ENCODE results near the gene MARCHF6.

DNA sequence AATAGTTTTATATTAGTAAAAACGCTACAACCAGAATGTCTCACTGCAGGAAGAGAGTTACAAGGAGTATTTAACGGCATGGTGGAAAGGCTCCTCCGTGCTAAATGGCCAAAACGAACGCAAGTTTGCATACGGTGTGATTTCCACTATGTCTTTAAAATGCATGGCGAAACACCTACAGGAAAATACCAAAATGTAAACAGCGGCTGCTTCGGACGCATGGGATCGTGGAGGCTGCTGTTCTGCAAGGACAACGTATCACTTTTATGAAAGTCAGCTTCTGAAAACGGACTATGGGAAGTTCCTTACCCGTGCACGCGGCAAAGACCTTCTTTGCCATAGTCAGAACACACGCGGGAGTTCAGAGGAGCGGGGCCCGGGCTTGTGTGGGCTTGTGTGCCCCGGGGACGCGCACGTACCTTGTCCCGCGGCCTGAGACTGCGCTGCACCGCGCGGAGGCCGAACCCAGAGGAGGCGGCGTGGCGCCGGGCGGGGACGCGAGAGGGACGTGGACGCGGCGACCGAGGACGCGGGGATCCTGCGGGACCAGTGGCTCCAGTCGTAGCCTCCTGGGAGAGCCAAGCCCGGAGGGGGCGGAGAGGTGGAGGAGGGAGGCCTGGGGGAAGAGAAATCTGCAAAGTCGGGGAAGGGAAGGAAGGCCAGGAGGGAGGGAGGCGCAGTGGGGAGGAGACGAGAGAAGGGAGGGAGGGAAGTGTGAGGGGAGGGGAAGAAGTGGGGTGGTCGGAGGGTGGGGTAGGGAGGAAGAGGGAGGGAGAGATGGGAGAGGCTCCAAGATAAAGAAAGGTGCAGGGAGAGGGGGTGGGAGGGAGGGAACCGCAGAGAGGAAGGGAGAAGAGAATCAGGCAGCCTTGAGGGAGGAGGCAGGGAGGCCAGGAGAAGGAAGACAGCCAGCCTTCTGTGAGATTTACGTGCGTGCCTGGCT, 46.0 kb upstream of the MARCHF6 start, which contains the start of gene CMBL:
- TF ChIP-seq, protein P1, sequence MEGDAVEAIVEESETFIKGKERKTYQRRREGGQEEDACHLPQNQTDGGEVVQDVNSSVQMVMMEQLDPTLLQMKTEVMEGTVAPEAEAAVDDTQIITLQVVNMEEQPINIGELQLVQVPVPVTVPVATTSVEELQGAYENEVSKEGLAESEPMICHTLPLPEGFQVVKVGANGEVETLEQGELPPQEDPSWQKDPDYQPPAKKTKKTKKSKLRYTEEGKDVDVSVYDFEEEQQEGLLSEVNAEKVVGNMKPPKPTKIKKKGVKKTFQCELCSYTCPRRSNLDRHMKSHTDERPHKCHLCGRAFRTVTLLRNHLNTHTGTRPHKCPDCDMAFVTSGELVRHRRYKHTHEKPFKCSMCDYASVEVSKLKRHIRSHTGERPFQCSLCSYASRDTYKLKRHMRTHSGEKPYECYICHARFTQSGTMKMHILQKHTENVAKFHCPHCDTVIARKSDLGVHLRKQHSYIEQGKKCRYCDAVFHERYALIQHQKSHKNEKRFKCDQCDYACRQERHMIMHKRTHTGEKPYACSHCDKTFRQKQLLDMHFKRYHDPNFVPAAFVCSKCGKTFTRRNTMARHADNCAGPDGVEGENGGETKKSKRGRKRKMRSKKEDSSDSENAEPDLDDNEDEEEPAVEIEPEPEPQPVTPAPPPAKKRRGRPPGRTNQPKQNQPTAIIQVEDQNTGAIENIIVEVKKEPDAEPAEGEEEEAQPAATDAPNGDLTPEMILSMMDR (IDR thresholded peaks at IDR 0.05): no peak
- no peak for TF ChIP-seq EZH2 (IDR thresholded peaks at IDR 0.05; ENCODE audit: borderline replicate concordance, insufficient read depth, low read depth, low read length, poor library complexity, severe bottlenecking)
